A172 (cell line): ENCODE measurements around the gene PCARE. TPM values are rescaled to one million over a fixed set of nuclear protein-coding genes. Genes with fewer than 3 reads are reported as not detected.
"Not testable (repeated sequence)": the region's sequence is repeated elsewhere in the genome, so short reads cannot be mapped to it uniquely, and the experiment has no call there.

Experiments used
- DNase-seq: peaks from one replicate; pipeline ENCODE4 v3.0.0-alpha.2; 2015; ENCODE audit warnings: low spot score
- total RNA-seq: library from RNA; depleted of rRNA; stranded (reverse); fragments of >200 nt; shearing (Covaris generic); gene quantifications from 2 replicates; pipeline ENCODE4 v1.2.3, GENCODE V29; 2014; rRNA removed

The PCARE gene
- not detected in 2 replicates for total RNA-seq

DNA sequence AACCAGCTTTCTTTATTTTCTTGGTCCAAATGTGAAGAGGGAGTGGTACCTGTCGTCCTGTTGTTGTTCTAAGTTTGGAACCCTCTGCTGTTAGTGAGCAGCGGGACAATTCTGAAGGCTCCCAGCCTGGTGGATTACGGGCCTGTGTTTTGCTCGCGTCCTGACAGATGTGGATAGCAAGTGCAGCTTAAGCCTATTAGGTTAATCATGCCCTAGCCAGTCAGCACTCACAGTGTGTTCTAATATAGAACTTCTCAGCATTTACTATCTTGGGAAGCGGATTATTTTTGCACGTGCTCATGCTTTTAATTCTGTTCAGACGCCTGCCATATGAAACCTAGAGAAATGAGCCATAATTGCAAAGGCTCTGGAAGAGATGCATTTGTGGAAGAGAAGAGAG, at the start of gene PCARE:
TSS of gene PCARE (minus strand) at position 113 of the 400 bp plus-strand sequence. CDS start 262 bp downstream, outside the sequence.
- no peak for DNase-seq

DNA sequence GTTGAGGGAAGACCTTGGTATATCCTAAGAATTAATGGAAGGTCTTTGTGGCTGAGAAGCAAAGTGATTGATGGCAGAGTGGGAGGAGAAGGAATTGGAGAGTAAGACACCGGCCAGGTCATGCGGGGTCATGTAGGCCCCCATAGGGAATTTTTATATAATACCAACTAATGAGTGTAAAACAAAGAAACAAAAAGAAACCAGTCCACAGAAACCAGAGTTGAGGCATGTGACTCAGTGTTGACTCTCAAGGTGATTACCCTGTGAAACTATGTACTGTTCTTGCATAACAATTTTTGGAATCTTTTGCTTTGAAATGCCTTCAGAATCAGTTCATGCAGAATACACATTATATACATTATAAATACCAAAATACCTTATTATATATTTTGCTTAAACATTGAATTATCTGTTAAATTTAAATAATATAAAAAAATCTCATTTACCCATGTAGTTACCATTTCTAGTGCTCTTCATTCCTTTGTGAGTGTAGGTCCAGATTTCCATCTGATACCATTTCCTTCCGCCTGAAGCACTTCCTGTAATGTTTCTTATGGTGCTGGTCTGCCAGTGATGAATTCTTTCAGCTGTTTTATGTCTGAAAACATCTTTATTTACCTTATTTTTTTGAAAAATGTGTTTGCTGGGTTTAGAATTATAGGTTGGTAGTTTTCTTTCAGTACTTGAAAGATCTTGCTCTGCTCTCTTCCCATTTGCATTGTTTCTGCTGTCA, 49.5 kb upstream of the PCARE start:
- DNase-seq = peak; percentile 91

DNA sequence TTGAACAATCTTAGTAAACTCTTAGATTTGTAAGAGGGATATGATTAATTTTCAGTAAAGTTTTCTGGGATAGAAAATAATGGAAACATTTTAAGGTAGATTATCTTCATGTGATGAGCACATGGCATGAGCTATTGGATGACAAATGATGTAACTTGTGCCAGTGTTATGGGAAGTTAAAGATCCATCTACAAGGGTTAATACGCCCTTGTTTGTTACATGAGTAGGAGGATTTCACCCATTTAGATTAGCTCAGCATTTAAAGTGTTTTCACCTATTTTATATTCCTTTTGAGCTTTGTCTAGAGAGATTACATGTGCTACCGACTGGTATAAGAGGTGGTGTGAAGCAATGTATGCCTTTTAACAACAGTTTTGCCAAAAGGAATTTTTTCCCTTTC, 46.5 kb upstream of the PCARE start:
- no peak for DNase-seq

DNA sequence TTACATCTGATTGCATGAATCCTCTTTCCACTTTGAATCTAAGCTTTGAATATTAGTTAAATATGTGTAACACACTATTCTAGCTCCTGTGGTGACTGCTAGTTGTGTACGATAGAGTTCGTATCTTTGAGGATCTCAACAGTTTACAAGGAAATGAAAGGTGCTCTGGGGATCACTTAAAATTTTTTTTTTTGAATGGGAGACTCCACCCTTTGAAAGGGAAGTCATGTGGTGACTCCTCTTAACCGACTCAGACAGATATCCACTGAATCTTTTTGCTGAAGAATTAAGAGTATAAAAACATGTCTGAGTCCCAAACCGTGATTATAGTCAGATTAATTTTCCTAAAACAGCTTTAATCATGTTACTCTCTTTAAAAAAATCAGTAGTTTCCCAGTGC, 44.9 kb upstream of the PCARE start:
- peak; percentile 32 for DNase-seq

DNA sequence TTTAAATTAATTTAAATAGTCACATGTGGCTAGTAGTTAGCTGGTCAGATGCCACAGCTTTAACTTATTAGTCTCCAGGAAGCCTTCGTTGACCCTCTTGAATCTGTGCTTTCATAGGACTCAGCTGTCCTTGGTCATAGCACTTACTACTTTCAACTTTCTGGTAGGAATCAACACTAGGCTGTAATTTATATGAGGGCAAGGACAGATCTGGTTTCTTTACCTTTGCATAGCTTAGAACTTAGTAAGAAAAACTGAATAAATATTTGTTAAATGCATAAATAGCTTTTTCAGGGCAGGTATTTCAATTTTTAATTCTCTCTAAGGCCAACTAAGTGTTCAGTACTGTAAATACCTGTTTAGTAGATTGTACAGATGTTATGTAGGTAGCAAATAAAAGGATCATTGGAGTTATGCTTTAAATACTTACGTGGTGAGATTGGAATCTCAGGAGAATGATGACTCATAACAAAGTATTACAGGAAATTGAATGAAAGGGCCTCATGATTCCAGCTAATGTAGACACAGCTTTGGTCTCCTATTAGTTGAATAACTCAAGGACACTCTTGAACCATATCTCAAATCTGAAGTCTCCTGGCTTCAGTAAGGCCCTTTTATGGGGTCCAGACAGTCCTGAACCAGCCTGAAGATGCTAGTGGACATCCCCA, 43.4 kb upstream of the PCARE start:
- DNase-seq = peak; percentile 90

DNA sequence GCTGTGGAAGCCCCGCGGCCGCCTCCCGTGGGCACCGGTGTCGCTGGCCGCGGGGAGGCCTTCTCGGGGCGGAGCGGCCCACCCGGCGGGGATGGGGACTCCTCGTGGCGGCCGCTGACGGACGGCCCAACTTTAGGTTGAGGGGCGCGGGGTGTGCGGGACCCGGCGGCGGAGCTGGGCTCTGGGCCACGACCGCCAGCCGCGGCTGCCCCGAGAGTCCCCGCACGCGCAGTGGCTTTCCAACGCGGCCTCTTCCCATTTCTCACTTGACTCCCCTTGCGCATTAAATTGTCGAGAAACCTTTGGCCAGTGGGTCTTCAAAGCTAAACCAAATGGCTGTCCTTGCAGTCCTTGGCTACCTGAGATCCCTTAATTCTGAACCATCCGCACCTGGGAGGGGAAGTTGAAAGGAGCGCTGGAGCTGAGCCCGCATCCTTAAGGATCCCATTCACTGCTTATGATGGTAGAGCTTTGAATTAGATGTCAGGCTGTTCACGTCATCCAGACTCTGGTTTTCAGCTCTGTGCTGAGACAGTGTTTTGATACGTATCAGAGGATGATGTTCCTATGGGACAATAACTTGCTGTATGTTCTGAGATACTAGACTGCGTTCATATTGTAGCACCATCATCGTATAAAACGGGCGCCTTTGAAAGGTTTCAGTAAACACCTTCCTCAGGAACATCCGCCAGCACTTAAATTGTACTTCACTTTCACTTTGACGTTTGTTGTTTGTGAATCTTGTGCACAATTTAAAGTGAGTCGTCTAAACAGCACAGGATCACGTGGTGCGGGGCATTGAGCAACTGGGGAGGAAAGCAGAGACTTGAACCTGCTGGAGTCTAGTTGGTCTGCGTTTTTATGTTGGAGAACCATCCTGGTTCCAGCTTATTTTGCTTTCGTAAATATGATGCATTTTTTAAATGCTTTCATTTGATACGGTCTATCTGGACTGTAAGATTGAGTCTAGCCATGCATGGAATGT, 41.8 kb upstream of the PCARE start:
- DNase-seq = peak; percentile 67

DNA sequence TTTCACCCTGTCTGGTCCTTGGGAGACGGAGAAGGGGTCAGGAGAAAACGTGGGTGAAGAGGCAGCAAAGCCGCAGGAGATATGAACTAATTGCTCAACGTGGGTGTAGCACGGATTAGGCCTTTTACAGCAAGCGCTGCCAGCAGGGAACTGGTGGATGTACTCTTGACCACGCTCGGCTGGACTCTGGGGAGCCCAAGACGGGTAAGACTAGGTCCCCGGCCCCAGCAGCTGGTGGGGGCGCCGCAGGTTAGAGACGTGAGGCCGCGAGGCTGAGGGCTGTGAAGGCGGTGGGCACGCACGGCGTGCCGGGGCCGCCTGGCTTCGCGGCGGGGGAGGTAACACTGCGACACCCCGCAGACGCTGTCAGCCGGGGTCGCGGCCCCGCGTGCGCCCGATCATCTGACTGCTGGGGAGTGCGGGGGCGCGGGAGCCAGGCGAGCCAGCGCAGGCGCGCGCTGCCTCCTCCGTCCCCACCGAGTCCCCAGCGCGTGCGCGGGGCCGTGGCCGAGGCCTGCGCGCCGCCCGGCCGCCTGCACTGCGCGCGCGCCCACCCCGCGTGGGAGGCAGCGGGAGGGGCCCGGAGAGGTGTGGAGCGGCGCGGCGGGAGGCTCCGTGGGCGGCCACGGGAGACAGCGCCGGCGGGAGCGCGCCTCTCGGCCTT, 40.8 kb upstream of the PCARE start, which contains the start of gene CLIP4:
TSS of gene CLIP4 (plus strand) at position 470 of the 664 bp plus-strand sequence. CDS start 5,974 bp downstream, outside the sequence.
- DNase-seq = peak; percentile 19

DNA sequence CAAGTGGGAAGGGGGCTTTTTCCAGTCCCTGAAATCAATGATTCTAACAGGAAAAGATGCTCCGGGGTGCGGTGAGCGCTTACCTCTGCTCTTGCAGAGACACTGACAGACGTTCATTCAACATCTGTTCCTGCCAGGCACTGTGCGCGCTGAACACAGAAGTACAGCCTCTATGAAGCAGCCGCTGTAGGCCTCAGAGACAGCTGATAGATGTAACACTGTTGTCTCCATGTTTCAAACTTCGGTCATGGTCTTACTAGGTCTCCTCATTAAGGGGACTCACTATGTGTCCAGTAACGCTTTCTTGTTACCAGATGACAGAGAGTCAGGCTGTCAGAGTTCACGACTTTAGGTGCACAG, 40.2 kb upstream of the PCARE start:
- no peak for DNase-seq

DNA sequence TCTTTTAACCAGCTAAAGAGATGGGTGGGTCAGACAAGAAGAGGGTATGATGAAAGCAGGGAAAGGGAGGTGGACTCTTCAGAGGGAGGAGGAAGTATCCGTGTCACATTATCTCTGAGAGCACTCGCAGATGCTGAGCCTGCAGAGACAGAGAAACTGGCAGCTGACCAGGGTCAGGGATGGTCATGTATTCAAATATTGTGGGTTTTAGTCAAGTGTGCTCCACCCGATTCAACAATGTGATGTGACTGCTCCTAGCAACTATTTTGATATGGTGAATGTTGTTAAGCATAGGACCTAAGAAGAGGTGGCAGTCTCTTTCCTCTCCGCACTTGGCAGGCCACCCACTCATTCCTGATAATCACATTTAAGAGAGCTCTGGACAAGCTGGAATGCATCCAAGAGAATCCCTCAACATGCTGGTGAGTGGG, 39.6 kb upstream of the PCARE start:
- DNase-seq = peak; percentile 88

DNA sequence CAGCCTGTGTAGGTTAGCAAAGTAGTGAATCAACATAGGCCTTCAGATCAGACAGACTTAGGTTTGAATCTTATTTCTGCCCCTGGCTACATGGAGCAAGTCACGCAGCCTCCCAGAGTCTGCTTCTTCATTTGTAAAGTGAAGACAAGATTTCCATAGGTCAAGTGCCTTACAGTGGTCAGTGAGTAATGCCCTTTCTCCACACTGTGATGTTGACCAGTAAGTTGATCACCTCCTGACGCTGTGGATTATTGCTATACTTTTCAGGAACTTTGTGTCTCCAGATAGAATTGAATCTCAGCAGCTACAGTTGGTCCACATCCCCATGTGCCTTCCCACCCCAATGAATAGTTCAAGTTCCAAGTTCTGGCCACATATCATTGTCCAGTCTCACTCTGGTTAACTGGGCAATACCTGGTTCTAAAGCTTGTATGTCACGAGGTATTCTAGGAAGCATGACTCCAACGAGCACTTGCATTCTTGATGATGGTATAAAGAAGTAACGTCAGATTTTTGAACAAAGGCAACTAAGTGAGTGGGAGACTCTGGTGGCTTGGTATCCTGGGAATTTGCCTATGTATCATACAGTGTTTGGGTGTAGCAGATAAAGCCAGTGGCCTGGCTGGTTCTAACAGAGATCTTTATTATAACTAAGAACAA, 38.8 kb upstream of the PCARE start:
- peak; percentile 20 for DNase-seq

DNA sequence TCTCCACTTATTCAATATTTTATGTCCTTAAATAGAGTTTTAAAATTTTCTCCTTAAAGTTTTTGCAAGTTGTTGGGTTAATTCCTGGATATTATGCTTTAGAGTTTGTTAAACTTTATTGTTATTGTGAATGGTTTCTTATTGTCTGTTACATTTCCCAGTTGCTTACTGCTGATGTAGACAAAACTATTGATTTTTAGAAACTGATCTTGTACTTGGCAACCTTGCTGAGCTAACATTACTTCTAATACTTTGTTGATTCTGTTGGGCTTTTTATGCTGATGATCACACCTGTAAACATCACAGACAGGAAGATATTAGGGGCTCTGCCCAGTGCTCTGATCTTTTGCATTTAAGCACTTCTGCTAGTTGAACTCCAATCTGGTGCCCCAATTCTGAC, 38.1 kb upstream of the PCARE start:
- no peak for DNase-seq

DNA sequence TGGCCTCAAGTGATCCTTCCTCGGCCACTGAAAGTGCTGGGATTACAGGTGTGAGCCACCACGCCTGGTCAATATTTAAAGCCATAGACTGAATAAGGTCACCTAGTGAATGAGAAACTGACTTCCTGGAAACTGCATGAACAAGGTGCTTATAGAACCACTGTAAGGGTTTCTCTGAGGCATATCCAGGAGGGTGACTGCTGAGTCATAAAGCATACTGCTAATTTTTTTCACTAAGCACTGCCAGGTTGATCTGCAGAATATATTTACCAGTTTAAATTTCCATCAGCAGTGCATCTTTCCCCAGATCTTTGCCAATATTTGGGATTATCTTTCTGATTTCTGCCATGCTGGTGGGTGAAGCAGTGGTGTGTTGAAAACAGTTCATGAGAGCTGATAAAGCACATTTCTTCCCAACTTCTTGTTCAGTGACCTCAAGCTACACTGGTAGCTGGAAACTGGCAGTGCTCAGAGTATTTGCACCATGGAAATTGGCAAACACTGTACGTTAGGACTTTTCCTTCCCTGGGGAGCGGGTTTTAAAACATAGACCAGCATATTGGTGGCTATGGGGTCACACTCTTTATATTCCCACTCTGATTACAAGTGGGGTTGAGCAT, 36.7 kb upstream of the PCARE start:
- peak; percentile 69 for DNase-seq

DNA sequence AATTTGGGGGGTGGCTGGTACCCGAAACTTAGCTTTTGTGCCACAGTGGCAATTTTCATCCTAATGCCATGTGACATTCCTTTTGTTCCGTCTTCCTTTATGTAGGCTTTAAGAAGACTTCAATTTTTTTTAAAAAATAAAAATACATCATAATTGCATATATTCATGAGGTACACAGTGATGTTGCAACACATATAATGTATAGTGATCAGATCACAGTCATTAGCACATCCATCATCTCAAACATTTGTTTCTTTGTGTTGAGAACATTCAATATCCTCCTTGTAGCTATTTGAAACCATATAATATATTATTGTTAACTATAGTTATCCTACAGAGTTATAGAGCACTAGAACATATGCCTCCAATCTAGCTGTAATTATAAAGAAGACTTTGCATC, 34.9 kb upstream of the PCARE start:
- no peak for DNase-seq

DNA sequence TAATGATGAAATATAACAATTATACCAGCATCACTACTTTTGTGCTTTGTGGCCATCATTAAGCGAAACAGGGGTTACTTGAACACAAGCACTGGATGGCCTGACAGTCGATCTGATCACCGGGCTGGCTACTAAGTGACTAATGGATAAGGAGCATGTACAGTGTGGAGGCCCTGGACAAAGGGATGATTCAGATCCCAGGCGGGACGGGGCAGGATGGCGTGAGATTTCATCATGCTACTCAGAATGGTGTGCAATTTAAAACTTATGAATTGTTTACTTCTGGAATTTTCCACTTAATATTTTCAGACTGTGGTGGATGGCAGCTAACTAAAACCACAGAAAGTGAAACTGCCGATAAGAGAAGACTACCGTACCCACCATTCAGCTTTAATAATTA, 33.9 kb upstream of the PCARE start:
- DNase-seq = peak; percentile 91

DNA sequence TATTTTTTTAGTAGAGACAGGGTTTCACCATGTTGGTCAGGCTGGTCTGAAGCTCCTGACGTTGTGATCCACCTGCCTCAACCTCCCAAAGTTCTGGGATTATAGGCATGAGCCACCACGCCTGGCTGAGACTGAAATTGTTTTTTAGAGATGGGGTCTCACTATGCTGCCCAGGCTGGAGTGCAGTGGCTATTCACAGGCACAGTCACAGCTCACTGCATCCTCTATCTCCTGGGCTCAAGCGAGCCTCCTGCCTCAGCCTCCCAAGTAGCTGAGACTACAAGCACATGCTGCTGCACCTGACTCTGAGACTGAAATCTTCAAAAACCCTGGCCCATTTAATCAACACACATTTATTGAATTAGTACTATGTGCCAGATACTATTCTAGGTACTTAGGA, 33.2 kb upstream of the PCARE start:
- DNase-seq = not testable (repeated sequence)

DNA sequence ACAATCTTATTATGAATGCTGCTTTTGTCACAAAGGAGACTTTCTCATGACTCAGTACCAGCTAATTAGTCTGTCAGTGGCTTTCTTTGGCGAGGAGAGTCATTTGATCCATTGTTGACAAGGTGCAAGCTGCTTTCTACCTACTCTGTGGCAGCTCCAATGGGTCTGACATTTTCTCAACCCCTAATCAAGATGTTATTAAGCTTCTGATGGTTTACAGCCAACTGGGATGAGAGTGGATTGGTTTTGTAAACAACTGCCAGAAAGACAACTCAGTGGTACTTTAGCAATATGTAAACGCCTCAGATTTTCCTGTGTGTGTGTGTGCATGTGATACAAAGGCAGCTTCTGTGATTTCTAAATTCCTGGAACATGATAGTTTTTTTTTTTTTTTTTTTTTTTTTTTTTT, 32.7 kb upstream of the PCARE start:
- peak; percentile 85 for DNase-seq

DNA sequence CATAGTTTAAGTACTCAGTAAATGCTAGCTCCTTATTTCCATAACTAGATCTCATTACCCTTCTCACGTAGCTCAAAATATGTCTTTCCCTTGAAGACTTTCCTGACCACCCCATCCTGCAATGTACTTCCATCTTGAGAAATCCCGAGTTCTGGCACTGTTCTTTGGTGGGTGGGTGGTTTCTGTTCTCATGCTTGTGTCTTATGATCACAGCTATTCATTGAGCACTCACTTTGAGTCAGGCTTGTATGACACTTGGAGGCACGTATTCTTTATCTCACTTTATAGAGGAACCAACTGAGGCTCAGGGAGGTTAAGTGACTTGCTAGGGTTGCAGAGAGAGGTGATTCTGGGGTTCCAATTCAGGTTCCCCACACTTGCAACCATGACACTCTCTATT, 31.9 kb upstream of the PCARE start:
- DNase-seq = no peak

DNA sequence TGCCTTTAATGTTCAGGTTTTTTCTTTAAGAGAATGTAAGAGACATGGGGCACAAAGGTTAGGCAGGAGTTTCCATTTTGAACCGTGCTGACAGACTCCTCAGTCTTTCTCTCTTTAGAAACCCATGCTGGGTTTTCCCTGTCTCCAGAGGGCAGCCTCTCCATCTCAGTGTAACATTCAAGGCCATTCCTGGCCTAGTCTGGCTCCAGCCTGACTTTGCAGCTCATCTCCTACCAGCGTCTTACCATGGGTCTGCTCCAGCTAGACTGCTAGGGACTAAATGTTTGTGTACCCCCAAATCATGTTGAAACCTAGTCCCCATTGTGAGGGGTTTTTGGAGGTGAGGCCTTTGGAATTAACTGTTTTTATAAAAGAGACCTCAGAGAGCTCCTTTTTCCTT, 31.1 kb upstream of the PCARE start:
- no peak for DNase-seq

DNA sequence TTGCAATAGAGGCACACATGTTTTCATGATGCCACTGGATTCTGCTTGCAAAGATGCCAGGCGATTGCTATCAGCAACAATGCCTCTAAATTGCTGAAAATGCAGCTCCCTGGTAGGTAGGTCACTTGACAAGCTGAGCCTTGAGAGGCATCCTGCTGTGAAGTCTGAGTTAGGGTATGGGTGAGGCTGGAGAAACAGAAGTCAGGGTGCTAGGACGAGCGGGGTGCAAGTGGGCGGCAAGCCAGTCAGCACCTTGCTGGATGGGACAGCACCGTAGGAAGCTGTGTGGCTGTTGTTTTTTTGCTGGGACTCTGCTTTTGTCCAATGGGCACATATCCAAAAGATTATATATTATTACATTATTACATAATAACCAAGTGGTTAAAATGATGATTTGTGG, 30.4 kb upstream of the PCARE start:
- no peak for DNase-seq

DNA sequence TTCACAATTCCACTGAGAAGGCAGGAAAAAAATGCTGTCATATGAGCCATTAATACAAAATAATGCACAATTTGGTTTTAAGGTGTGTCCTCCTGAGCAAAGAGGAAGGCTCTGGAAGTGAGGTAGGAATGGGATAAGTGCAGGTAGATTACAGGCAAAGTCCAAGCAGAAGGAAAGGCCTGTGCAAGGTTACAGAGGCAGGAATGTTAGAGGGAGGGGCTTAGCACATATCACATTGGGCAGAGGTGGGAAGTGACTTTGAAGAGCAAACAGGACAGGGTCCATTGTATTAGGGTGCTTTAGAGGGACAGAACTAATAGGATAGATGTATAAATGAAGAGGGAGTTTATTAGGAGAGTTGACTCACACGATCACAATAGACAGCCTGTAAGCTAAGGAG, 26.2 kb upstream of the PCARE start:
- no peak for DNase-seq

DNA sequence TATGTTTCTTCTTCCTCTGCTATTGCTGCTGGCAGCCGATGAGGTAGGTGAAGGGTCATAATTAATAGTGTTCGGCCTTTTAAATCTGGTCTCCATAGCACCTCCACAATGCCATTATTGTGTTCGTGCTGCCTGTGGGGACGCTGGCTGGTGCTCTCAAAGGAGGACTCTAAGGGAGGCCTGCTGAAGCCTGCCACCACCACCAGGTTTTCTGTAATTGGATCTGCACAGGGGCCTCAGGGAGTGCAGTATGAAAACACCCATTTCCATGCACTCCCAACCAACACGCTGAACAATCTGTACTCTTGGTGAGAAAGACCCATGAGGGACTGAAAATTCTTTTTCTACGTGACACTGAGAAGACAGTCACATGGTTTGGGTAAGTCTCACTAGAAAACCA, 23.2 kb upstream of the PCARE start:
- DNase-seq = no peak
